ENCODE measurements around the gene ZZZ3.
"Not testable (repeated sequence)": the region's sequence is repeated elsewhere in the genome, so short reads cannot be mapped to it uniquely, and the experiment has no call there.

Gene ZZZ3

GRCh38 chr1:77682460-77683159 lies at the start of gene ZZZ3:
ZZZ3 (minus strand) TSS chr1:77682658; CDS start chr1:77633354, 49,304 bp downstream.
- peak; percentile 21 to 93 (median 85) for DNase-seq

GRCh38 chr1:77732090-77732489 lies 49.6 kb upstream of the ZZZ3 start:
- DNase-seq: no peak

- DNase-seq: no peak
These were observed 43.2 kb upstream of the ZZZ3 start for GRCh38 chr1:77725706-77726105.

GRCh38 chr1:77718181-77718580 lies 35.7 kb upstream of the ZZZ3 start:
- no peak for DNase-seq

- no peak for DNase-seq
These were observed 33.6 kb upstream of the ZZZ3 start for GRCh38 chr1:77716065-77716464.

GRCh38 chr1:77709727-77710126 lies 27.3 kb upstream of the ZZZ3 start:
- DNase-seq: no peak

- DNase-seq: no peak
These were observed 23.9 kb upstream of the ZZZ3 start for GRCh38 chr1:77706321-77706720.

- DNase-seq: no peak
These were observed 22.3 kb upstream of the ZZZ3 start for GRCh38 chr1:77704736-77705135.

GRCh38 chr1:77699673-77700072 lies 17.2 kb upstream of the ZZZ3 start:
- not testable (repeated sequence) for DNase-seq

GRCh38 chr1:77697441-77697840 lies 15.0 kb upstream of the ZZZ3 start:
- no peak for DNase-seq

- no peak for DNase-seq
These were observed 6.5 kb upstream of the ZZZ3 start for GRCh38 chr1:77688939-77689338.

GRCh38 chr1:77687519-77687906 lies 5.1 kb upstream of the ZZZ3 start:
- DNase-seq: no peak

GRCh38 chr1:77686796-77687518 lies 4.5 kb upstream of the ZZZ3 start:
- DNase-seq: no peak

- peak; percentile 60 to 94 (median 88) for DNase-seq
These were observed 996 bp upstream of the ZZZ3 start for GRCh38 chr1:77683160-77684148.

- DNase-seq: no peak
These were observed 2.3 kb downstream of the ZZZ3 start for GRCh38 chr1:77680173-77680572.

- DNase-seq: no peak
These were observed 3.5 kb downstream of the ZZZ3 start for GRCh38 chr1:77678660-77679610.

GRCh38 chr1:77674807-77675206 lies 7.7 kb downstream of the ZZZ3 start:
- not testable (repeated sequence) for DNase-seq

- no peak for DNase-seq
These were observed 8.6 kb downstream of the ZZZ3 start for GRCh38 chr1:77673716-77674355.

GRCh38 chr1:77673030-77673429 lies 9.4 kb downstream of the ZZZ3 start:
- DNase-seq: no peak

- DNase-seq: no peak
These were observed 10.1 kb downstream of the ZZZ3 start for GRCh38 chr1:77672374-77672773.
